ENCODE data around the gene ARHGAP25. TPM values are rescaled to one million over a fixed set of nuclear protein-coding genes. Genes with fewer than 3 reads are reported as not detected.
A peak's percentile ranks its signal among the peaks of the same experiment; 100 is the strongest.

The ARHGAP25 gene
- total and polyA plus RNA-seq, 2 of the 4 experiments (the other 2 are of a cell fraction) = 0.29 to 0.36 TPM

DNA sequence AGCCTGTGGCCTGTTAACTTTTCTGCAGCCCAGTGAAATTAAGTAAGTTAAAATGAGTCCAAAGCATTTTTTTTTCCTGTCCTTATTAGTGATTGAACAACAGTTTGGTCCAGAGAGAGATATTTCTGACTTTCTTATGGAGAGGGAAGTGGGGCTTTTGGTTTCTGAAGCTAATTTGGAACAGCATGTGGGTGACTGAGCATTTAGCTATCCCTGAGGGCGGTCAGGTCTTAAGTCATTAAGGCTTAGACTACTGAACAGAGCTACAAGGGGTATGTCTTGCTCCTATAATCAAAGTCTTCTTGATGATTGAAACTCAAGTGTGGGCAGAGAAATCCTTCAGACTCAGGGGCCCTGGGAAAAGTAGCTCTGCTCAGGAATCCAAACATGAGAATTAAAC lies 14.0 kb downstream of the ARHGAP25 start:
- Histone ChIP-seq H2BK20ac (ENCODE audit: low read depth, low read length) (no peak overlapping the region), H4K91ac (ENCODE audit: insufficient read depth, low read depth, low read length) (no peak overlapping the region), H4K20me1 (ENCODE audit: insufficient read depth, low read length) (no peaks in the 10 kb centered on the region), H3K56ac (ENCODE audit: extremely low read depth, insufficient read depth, low read length) (no peak overlapping the region), H3K14ac (replicated peaks; ENCODE audit: low read depth, low read length) (no peak overlapping the region), H3K4ac (ENCODE audit: low read depth, low read length) (no peak overlapping the region), H3K9me1 (ENCODE audit: insufficient read depth, low read length) (no peaks in the 10 kb centered on the region; the same call in 1 of the 2 replicates), H3K36me3 (ENCODE audit: control insufficient read depth, insufficient read depth, low read length) (no peaks in the 10 kb centered on the region), H3K9ac (ENCODE audit: low read depth, low read length) (no peak overlapping the region), H4K5ac (ENCODE audit: low read depth, low read length) (no peak overlapping the region), H3K9me3 (ENCODE audit: control insufficient read depth, insufficient read depth, low read length) (no peaks in the 10 kb centered on the region), H3K4me2 (ENCODE audit: low read depth, low read length) (no peak overlapping the region), H2AFZ (replicated peaks; ENCODE audit: low read length, poor library complexity) (no peak overlapping the region), H4K8ac (ENCODE audit: low read depth in 2 of 2, low read length in 2 of 2) (no peak overlapping the region), H2AK5ac (ENCODE audit: low read depth, low read length) (no peak overlapping the region), H2BK15ac (ENCODE audit: low read depth, low read length) (peak overlapping the region; percentile 6; the same call in 1 of the 3 replicates), H3K4me3 (ENCODE audit: insufficient read depth, low read depth, low read length) (no peak overlapping the region), H3K27me3 (ENCODE audit: control insufficient read depth, insufficient read depth, low read length) (no peaks in the 10 kb centered on the region), H3K27ac (ENCODE audit: insufficient read depth, low read length) (no peak overlapping the region), H3K4me1 (ENCODE audit: control insufficient read depth, insufficient read depth, low read length) (no peaks in the 10 kb centered on the region), H2BK120ac (ENCODE audit: low read depth, low read length) (no peak overlapping the region), H2BK5ac (ENCODE audit: low read depth, low read length, poor library complexity, severe bottlenecking) (no peak overlapping the region), H3K18ac (ENCODE audit: low read depth, low read length) (no peak overlapping the region), H3K23ac (ENCODE audit: low read depth, low read length) (no peak overlapping the region), H3K79me1 (ENCODE audit: low read depth in 1 of 2, low read length in 2 of 2) (no peaks in the 10 kb centered on the region), H2AK9ac (replicated peaks; ENCODE audit: low read depth, low read length, poor library complexity) (no peak overlapping the region)
- dilution Hi-C loops (cut with HindIII; ENCODE audit: low sequenced_read_pairs, unreplicated experiment) = no loop called here
- intact Hi-C loops (cut with micrococcal nuclease) = no loop called here
- POLR2A ChIA-PET (ENCODE audit: unreplicated experiment) = no interaction called here
- no peak for DNase-seq
- CTCF ChIA-PET = interaction anchor here (0.6 to 1.5 kb wide), 6 partner anchors 10 to 349 kb away, joined by 3 to 5 read pairs (median 3); no protein-coding TSS in a partner anchor
- no TSS peak for BruUV-seq (replicated peaks)
- 80% methylated on average over 1 of the region's 1 CpG; no CpG with 5 or more reads in 1 of the 2 experiments for WGBS, 2 experiments (ENCODE audit: extremely low coverage in 2 of 2, insufficient read length in 1 of 2)
- TF ChIP-seq CEBPB (IDR thresholded peaks at IDR 0.05; ENCODE audit: low read depth, low read length) = no peak
- no peak for TF ChIP-seq USF2 (IDR thresholded peaks at IDR 0.05; ENCODE audit: low read depth, low read length)
- TF ChIP-seq ELK1 (IDR thresholded peaks at IDR 0.05; ENCODE audit: borderline replicate concordance, low read depth, low read length) = no peak
- no peak for ATAC-seq (ENCODE audit: low read depth)
- in situ Hi-C loops (cut with MboI; ENCODE audit: low sequenced_read_pairs) = loop anchor here (5.0 kb wide), 1 partner anchor 164 kb away; no protein-coding TSS in a partner anchor
